Activated CD8-positive, alpha-beta memory T cell treated with anti-CD3 and anti-CD28 coated beads, Interleukin-2, amount 50 U/mL, for 24 hours (primary cell): ENCODE data around the gene ARHGEF17.

Source experiments
- DNase-seq: peaks from one replicate; pipeline ENCODE4 v3.0.0-alpha.2; 2020; ENCODE audit errors: extremely low read depth

ARHGEF17 gene

DNA sequence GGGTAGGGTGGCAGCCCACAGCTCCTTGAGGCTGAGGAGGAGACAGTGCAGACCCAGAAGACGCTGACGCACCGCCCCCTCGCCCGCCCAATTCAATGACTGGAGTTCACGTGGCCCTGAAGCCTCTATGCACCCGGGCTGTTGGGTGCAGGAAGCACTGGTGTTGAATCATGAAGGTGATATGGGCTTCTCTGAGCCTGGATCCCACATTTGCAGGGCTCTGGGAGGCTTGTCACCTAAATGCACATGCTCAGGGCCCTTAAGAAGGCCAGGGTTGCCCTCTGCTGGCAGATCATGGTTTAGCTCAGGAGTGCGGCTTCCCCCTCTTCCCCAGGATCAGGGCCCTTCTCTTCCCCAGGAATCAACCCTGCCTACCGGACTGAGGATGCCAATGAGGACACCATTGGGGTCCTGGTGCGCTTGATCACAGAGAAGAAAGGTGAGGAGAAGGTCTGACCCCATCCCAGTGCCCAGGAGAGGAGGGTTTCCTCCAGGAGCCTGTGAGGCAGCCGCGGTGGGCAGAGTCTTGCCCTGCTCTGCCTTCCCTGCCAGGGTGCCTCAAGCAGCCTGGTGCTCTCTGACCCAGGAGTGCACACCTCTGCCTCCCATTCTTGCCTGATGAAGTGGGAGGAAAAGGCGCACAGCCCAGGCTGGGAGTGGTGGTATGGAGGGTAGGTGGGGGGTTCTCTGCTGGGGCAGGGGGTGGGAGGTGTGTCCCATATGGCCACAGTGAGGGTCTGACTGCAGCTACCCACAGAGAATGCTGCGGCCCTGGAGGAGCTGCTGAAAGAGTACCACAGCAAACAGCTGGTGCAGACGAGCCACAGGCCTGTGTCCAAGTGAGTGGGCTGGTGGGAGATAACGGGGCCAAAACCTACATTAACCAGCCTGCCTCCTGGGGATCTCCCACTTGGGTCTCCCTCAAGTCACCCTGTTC is 85.7 kb downstream of the ARHGEF17 start:
- peak; percentile 27 for DNase-seq

DNA sequence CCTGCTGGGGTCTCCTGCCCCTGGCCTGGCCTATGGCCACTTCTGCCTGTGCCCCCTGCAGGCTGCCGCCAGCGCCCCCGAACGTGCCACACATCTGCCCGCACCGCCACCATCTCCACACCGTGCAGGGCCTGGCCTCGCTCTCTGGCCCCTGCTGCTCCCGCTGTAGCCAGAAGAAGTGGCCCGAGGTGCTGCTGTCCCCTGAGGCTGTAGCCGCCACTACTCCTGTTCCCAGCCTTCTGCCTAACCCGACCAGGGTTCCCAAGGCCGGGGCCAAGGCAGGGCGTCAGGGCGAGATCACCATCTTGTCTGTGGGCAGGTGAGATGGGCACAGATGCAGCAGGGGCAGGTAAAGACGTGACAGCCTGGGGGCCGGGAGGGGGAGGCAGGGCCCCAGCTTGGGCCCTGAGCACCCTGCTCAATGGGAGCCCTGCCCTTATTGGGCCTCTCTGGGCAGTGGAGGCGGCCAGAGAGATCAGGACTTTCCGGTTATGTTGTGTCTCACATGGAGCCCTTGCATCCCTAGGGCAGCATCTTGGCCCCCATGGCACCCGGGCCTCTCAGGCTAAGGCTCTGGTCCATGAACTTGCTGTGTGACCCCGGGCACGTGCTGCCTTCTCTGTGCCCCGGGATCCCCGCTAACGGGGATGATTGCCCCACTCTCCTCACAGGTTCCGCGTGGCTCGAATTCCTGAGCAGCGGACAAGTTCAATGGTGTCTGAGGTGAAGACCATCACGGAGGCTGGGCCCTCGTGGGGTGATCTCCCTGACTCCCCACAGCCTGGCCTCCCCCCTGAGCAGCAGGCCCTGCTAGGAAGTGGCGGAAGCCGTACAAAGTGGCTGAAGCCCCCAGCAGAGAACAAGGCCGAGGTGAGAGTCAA is 86.6 kb downstream of the ARHGEF17 start:
- DNase-seq, result no peak

DNA sequence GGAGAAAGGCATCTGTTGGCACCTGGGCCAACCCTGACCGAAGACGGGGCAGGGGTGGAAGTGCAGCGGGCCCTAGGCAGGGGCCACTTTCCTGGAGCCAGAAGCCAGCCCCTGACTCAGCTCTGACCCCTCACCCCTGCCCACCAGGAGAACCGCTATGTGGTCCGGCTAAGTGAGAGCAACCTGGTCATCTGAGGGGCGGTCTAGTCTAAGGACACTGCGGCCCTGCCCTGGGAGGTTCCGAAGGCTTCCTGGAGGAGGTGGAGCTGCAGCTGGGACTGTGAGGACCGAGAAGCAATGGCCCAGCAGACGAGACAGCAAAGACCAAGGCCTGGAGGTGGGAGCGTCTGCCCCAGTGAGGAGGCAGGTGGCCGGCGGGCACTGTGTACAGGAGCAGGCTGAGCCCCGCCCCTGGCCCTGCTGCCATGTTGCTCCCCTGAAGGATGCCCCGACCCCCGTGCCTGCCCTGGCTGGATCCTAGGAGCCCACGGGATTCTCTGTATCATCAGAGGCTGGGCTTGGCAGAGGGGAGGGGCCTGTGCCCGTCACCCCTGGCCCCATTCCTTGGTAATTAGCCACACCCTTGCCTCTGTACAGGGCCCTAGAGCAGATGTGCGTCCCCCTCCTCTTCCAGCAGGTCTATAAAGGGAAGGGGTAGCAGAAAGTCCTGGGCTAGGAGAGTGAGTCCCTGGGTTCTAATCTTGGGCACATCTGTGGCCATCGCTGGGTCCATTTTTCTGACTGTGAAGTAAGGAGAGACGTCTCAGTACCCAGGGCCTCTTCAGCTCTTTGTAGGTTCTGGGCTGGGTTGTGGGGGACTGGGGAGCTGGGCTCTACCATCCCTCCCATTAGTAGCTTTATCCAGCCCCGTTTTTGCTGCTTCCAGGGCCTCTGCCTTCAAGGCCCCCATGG is 87.5 kb downstream of the ARHGEF17 start:
- DNase-seq, result no peak

DNA sequence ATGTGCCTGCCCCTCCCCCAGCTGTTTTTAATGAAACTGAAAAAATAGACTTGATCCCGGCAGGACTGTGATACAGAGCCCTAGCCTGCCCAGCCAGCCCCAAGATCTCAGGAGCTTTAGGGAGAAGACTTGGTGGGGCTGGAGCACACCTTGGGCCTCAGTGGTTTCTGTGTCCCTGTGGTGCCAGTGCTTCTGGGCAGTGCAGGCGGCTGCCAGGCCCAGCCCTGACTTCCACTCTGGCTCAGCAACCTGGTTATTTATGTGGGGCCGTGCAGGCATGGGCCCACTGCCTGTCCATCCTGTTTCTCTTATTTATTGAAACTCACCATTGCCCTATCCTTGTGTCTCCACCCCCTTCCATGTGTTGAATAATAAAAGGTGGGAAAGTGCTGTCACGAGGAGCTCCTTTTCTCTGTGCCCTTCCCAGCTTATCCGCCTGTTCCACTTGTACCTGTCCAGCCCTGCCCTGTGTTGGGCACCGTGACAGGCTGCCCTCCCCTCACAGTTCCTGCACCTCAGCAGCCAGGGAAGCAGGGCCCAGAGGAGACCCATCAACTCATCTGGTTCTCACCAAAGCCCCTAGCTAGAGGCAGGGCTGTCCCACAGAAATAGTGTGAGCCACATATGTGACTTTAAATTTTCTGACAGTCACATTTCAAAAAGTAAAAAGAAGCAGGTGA is 88.3 kb downstream of the ARHGEF17 start:
- no peak for DNase-seq

DNA sequence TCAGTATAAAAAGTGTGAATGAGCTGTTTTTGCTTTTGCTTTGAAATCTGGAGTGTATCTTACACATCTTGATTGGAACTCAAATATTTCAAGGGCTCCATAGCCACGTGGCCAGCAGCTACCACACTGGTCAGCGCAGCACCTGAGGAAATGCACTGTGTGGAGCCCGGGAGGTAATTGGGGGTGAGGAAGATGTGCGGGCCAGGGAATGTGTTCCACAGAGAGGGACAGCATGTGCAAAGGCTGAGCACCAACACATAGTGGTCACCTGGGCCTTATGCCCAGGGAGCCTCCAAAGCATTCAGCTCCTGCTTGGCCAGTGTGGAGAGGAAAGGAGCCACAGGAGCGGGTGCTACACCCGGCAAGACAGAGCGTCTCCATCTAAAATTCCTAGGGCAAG is 88.9 kb downstream of the ARHGEF17 start:
- DNase-seq, result no peak

DNA sequence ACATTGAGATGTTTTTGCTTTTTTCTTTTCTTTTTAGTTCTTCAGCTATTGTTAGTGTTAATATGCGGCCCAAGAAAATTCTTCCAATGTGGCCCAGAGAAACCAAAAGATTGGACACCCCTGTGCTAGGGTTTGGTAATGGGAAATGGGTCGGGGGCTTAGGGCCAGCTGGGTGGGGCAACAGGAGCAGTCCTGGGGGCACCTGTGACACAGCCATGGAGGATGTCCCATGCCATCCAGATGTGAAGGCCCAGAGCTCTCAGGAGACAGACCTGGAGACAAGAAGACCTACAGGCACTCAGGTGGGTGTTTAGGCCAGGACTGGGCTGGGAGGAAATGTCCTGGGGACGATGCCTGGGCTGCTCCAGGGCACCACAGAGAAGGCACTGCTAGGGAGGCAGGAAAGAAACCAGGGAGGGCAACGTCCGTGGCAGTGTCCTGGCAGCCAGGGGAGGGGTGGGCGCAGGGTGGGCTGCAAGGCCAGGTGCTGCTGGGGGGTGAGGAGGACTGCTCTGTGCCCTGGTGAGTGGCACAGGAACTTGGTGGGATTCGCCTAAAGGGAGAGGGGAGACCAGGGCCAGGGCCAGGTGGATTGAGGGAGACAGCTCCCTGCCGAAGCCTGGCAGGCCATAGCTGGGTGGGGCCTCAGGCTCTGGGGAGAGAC is 89.5 kb downstream of the ARHGEF17 start:
- DNase-seq, result no peak

DNA sequence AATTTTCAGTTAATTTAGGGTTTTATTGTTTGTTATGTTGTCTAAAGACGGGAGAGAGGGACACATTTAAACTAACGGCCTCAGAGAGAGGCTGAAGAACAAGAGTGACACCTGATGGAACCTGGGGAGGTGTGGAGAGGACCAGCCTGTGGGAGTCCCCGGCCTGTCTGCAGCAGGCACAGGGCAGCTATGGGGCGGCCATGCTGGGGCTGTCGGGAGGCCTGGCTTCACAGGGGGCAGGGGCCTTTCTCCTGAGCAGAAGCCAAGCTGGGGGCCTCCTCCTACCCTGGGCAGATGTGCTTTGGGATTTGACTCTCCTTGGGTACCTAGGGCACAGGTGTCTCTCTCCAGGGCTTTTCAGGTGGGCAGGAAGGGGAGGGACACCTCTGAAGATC is 90.1 kb downstream of the ARHGEF17 start:
- DNase-seq, result no peak

DNA sequence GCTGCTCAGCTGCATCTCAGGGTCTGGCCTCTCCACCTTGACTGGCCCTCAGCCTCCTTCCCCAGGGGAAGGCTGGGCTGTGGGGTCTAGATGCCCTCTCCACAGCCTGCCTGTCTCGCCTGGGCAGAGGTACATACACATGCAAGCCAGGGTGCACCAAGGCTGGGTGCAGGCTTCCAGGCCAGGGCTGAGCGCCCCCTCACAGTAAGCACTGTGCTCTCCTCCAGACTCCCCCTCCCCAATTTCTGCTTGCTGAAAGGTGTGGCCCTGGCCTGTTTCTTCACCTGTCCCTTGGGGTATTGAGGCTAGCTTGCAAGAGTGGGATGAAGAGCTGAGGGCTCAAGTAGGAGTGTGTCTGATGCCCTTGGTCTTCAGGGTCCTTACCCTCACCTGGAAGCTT is 90.6 kb downstream of the ARHGEF17 start:
- no peak for DNase-seq

DNA sequence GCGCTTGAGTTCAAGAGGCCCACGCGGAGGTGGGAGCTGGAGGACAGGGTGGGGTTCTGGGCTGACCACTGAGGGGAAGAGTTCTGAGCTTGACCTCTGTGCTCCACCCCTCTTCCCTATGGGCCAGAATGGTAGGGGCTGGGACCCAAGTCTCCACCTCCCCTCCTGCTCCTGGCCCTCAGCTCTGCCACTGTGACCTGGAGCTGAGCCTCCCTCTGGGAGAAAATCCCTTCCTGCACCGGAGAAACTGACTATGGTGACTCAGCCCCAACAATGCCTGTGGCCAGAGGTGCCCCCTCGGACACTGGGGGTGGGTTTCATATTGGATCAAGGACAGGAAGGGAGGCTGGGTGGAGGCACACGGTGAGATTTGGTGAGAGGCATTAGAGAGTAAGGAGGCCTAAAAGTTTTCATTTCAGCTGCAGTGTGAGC is 91.1 kb downstream of the ARHGEF17 start:
- no peak for DNase-seq

DNA sequence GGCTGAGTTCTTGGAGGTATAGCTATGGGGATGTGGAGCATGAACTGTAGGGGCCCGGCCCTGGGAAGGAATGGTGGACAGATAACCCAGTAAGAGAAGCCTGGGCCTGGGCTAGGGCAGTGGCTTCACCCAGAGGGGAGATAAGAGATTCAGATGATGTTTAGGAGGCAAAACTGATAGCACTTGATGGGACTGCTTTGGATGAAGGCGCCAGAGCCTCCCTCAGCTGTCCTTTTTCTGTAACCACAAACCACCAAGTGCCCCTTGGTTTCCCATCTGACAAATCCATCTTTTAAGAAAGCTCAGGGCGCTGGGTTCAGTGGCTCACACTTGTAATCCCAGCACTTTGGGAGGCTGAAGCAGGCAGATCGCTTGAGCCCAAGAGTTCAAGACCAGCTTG is 91.6 kb downstream of the ARHGEF17 start:
- DNase-seq, result no peak

DNA sequence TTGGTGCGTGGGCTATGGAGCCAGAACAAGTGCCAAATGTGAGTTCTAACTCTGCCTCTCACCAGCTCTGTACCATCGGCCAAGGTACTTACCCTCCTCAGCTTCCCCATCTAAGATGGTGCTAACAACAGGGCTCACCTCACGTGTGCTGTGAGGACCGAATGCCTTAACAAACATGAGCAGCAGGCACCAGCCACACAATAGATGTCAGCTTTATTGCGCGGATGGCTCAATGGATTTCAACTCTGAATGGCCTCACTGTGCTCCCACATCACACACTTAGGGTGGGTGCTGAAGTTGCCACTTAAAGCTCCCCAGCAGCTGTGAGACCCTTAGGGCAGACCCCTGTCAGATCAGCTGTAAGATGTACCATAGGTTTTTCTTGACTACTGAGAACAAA is 92.2 kb downstream of the ARHGEF17 start:
- no peak for DNase-seq

DNA sequence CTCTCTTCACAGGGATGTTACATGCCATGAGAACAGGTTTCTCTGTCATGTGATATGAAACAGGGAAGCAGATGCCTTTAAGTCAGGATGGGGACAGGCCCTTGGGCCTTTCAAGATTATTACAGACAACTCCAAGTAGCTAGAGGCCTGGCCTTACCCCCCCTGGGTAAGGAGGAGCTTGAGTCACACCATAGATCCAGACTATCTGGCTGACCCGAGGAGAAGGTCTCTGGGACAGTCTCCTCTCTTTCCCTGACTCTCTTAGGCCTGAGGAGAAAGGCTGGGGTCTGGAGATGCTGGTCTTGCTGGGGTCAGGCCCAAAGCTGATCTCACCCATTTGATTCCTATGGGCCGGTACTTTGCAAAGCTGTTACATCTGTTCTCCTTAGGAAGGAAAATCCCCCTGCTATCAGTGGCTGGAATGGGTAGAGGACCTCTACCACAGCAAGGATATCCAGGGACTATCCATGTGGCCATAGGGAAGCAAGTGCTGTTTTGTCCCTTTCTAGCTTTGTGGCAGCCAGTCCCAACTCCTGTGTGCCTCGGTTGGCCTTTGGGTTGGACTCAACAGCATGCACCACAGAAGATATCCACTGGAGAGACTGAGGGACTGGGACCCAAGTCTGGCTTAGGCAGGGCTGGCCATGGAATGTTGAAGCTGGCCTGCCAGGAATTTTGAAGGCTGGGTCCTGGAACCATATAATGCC is 93.3 kb downstream of the ARHGEF17 start:
- no peak for DNase-seq

DNA sequence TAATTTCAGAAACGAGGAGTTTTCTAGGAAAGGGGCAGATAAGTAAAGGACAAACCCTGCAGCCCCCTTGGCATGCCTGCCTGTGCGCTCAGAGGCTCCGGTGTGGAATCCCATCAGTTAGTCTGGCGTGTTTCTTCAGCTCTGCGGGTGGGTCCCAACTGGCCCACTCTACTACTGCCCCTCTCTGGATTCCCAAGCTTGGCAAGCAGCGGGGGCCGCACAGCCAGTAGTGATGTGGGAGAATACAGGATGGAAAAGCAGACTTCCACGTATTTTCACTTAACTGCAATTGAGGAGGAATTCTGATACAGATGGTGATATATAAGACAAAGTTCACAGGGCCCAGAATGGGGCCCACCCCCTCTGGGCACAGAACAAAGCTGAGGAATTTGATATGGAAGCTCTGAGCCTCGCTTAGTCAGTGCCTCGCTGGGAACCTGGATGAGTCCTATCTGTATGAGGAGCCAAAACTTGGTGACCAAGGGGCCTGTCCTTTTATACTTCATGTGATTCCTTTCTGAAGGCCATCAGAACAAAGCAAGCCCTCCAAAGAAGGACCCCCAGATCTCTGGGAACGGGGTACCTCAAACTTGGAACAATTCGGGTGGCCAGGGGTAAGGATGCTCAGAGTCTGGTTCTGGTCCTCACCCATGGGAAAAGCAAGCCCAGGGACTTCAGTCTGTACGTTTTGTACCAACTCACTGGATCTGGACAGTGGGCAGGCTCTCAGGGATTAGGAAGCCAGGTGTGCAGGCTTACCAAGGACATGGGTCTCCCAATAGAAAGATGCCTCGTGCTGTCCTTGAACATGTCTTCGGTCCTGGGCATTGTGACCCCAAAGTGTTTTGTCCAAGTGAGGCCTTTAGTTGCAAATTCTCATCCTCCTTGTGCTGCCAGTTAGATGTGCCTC is 94.1 kb downstream of the ARHGEF17 start:
- no peak for DNase-seq

DNA sequence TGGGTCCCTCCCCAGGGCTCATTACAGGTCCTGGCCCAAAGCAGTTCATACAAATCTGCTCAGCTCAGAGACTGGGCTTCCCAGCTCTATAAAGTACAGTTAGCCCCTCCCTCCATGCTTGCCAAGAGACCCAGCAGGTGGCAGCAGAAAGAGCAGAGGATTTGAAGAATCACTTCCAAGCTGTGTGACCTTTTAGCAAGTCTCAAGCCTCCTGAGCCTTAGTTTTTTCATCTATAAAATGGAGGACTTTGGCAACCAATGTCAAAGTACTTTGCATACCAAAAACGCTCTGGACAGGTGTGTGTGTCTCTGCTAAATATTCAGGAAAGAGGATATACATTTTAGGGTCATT is 94.7 kb downstream of the ARHGEF17 start:
- no peak for DNase-seq

DNA sequence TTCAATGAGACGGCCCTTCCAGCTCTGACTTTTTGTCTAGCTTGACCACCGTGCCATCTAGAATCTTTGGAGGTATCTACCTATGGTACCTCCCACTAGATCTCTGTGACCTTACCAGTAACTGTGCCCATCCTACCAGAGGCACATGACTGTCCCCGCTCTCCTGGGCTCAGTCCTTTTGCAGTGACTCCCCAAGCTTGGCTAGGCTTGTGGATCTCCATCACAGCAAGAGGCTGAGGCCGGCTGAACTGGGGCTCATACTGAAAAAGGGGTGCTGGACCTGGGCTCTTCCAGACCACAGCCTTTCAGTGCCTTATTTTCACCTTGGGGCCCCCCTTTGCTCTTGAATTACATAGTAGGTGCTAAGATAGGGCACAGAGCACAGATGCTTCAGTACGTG is 95.5 kb downstream of the ARHGEF17 start:
- no peak for DNase-seq

DNA sequence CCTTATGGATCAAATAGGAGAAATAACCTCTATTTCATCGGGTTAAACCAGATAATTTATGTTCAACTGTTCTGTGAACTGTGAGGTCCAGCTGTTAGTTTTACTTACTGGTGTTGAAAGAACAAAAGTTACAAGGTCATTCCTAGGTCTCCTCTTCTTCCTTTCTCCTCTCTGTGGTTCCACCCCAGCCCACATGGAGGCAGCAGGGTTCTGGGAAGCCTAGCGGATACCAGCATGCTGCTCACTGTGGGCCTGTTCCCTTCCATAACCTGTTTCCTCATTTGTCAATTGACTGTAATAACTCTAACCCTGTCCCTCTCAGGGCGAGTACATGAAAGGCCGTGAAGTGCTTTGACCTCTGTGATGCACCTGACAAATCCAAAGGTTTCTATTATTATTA is 96.0 kb downstream of the ARHGEF17 start:
- DNase-seq, result no peak

DNA sequence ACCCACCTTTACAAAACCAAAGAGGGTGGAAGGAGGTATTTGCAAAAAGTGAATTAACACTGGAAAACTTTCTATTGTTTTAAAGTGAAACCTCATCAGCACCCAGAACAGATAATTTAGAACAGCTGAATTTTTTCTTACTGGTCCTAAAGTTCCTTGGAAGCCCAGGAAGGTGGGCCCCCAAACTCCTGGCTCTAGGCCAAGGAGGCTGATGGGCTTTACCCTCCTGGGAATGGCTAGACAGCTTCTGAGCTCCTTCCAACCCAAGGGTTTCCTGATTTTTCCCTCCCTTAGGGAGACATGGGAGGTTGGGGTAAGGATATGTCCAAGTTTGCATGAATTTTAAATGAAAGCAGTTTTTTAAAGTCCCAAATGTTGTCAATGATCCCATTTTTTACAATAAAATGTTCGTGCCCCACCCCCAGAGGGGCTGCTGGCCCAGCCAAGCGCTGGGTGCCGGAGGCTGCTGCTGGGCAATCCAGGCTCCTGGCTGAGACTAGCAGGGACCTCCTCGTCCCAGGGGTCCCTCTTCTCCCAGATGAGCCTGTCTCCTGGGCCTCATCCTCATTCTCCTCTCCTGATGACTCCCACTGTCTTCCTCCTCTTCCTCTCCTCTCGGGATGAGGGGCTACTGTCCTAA is 96.5 kb downstream of the ARHGEF17 start:
- no peak for DNase-seq

DNA sequence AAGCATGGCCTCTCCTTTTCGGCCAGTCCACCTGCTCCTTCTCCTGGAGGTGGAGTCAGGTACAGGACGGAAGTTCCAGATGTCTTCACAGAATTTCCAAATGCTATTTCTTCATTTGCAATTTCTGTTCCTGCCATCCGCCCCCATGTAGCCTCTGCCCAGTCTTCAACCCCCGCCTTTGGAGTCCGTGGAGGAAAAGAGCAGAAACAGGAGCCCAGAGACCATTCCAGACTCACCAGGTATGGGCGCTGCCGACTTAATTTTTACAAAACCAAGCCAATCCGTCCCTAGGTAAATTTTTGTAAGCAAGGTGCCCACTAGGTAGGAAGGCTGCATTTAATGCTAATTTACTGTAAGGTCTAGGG is 97.1 kb downstream of the ARHGEF17 start:
- DNase-seq, result no peak

DNA sequence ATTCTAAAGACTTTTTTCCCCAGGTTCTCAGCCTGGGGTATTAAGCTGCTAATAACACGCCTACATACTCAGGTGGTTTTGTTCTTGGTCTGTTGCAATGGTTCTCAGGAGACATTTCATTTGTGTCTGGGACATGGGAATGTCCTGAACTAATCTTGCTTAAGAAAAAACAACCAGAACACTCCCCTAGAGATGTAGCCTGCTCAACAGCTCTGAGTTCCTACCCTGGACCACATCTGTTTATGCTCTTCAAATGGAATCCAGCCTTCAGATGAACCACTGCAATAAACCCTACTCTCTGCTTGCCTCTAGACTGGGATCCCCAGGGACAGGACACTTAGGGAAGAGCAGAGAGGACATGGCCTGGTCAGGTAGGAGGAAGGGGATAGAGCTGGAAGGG is 98.1 kb downstream of the ARHGEF17 start:
- DNase-seq, result no peak
